ENCODE data around the gene SLC8A3. TPM values are rescaled to one million over a fixed set of nuclear protein-coding genes. Genes with fewer than 3 reads are reported as not detected.

The SLC8A3 gene, protein sequence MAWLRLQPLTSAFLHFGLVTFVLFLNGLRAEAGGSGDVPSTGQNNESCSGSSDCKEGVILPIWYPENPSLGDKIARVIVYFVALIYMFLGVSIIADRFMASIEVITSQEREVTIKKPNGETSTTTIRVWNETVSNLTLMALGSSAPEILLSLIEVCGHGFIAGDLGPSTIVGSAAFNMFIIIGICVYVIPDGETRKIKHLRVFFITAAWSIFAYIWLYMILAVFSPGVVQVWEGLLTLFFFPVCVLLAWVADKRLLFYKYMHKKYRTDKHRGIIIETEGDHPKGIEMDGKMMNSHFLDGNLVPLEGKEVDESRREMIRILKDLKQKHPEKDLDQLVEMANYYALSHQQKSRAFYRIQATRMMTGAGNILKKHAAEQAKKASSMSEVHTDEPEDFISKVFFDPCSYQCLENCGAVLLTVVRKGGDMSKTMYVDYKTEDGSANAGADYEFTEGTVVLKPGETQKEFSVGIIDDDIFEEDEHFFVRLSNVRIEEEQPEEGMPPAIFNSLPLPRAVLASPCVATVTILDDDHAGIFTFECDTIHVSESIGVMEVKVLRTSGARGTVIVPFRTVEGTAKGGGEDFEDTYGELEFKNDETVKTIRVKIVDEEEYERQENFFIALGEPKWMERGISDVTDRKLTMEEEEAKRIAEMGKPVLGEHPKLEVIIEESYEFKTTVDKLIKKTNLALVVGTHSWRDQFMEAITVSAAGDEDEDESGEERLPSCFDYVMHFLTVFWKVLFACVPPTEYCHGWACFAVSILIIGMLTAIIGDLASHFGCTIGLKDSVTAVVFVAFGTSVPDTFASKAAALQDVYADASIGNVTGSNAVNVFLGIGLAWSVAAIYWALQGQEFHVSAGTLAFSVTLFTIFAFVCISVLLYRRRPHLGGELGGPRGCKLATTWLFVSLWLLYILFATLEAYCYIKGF
- 0.14 TPM for polyA plus RNA-seq (2013, experiment 1 of 2)
- 0.10 TPM for polyA plus RNA-seq (2013, experiment 2 of 2)

DNA sequence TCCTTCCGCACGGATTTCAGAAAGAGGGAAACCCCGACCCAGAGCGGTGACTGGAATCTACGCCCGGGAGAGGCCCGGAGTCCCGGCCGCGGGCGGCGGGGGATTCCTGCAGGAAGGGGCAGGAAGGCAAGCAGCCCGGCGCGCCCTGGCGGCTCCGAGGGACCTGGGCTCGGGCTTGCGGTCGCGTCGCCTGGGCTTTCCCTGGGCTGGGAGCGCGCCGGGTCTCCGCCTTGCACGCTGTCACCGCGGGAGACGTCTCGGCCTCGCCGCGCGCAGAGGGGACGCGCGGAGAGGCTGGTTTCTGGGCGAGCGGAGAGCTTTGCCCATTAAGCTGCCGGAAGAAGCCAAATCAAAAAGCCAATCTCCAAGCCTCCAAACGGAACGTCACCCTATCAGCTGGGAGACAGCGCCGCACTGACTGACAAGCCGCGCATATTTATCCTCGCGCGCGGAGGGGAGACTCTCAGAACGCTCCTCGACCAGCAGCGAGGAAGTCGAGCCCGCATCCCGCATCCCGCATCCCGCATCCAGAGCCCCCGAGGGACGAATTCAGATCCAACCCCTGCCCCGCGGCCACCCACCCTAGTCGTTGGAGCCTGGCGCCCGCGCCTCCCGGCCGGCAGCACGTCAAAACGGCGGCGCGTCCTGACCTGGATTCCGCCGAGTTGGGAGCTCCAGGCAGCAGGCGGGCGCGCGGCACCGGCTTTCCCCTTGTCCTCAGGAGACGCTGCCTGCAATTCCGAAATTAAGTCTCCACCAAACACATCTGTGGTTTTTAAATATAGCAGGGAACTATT, at the start of gene SLC8A3:
SLC8A3 (minus strand) TSS at position 293 of the 797 bp plus-strand sequence. CDS start 20,529 bp downstream, outside the sequence.
- Histone ChIP-seq H2BK12ac (ENCODE audit: low read length) (peak within 1 kb of the TSS; percentile 4), H2BK15ac (ENCODE audit: low read length) (peak within 1 kb of the TSS; percentile 80), H2BK5ac (ENCODE audit: low read length) (no peak within 1 kb of the TSS), H3K4me2 (ENCODE audit: insufficient read depth, low read length, poor library complexity, severe bottlenecking) (peak within 1 kb of the TSS; percentile 100), H3K4ac (ENCODE audit: low read length) (no peak within 1 kb of the TSS), H3K27me3 (ENCODE audit: control insufficient read depth in 3 of 3, insufficient read depth in 3 of 3, low read depth in 1 of 3, low read length in 3 of 3) (peaks cover 4 to 63% (median 33%) of the 10 kb centered on the region in 3 experiments), H3K9ac (ENCODE audit: low read depth, low read length, poor library complexity) (peak within 1 kb of the TSS; percentile 82), H3K23ac (ENCODE audit: low read depth, low read length, poor library complexity) (peak within 1 kb of the TSS; percentile 44), H4K91ac (ENCODE audit: low read depth, low read length, poor library complexity) (no peak within 1 kb of the TSS), H3K9me3 (replicated peaks in 1 of 2; ENCODE audit: control insufficient read depth in 2 of 2, insufficient read depth in 1 of 2, low read depth in 1 of 2, low read length in 2 of 2) (no peaks in the 10 kb centered on the region), H3K14ac (ENCODE audit: low read length) (no peak within 1 kb of the TSS), H4K8ac (ENCODE audit: low read depth, low read length) (no peak within 1 kb of the TSS), H2AK5ac (ENCODE audit: low read depth, low read length) (no peak within 1 kb of the TSS), H2BK120ac (ENCODE audit: low read depth, low read length) (peak within 1 kb of the TSS; percentile 16), H3K27ac (replicated peaks; ENCODE audit: low read length) (no peak within 1 kb of the TSS), H3K36me3 (replicated peaks in 1 of 2; ENCODE audit: control insufficient read depth in 2 of 2, insufficient read depth in 2 of 2, low read length in 2 of 2) (no peaks in the 10 kb centered on the region), H3K79me1 (ENCODE audit: low read depth, low read length) (no peaks in the 10 kb centered on the region), H3K18ac (ENCODE audit: low read length) (peak within 1 kb of the TSS; percentile 92), H3K4me1 (ENCODE audit: control insufficient read depth in 2 of 2, insufficient read depth in 1 of 2, low read depth in 1 of 2, low read length in 2 of 2) (peaks cover 2 to 6% of the 10 kb centered on the region in 2 donors), H2AFZ (ENCODE audit: low read length) (peak within 1 kb of the TSS; percentile 96), H3K4me3 (ENCODE audit: low read length in 2 of 2) (peak within 1 kb of the TSS; percentile 62 to 71)
- no CpG with 5 or more reads among the region's 83 CpGs for WGBS, 2 donors (ENCODE audit: extremely low coverage in 2 of 2, insufficient read length in 2 of 2, insufficient replicate concordance in 1 of 2)
- peak; percentile 53 for DNase-seq (ENCODE audit: low spot score)

DNA sequence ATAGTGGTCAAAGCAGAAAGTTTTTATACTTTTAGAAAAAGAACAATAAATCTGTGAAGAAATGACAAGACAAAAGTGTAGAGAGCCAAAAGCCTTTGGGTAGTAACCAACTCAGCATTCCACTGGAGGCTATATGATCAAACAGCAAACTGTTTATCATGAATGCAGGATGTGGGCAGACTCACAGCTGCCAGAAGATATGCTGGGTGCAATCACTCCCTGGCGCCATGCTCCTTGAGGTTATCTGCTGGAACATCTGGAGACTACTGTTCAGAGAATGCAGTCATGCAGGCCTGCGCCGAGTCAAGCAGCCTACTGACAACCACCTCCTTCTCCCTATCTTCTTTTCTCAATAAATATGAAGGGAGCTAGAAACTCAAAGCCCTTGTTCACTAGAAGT, 49.0 kb upstream of the SLC8A3 start:
- Histone ChIP-seq H2BK12ac (ENCODE audit: low read length) (no peak overlapping the region), H3K23ac (ENCODE audit: low read depth, low read length, poor library complexity) (no peak overlapping the region), H3K4me3 (ENCODE audit: low read length in 2 of 2) (no peak overlapping the region), H3K36me3 (replicated peaks in 1 of 2; ENCODE audit: control insufficient read depth in 2 of 2, insufficient read depth in 2 of 2, low read length in 2 of 2) (no peaks in the 10 kb centered on the region), H3K4me2 (ENCODE audit: insufficient read depth, low read length, poor library complexity, severe bottlenecking) (no peak overlapping the region), H3K4me1 (ENCODE audit: control insufficient read depth in 2 of 2, insufficient read depth in 1 of 2, low read depth in 1 of 2, low read length in 2 of 2) (peaks cover 0 to 3% of the 10 kb centered on the region in 2 donors), H2BK5ac (ENCODE audit: low read length) (no peak overlapping the region), H3K27ac (replicated peaks; ENCODE audit: low read length) (no peak overlapping the region), H3K9ac (ENCODE audit: low read depth, low read length, poor library complexity) (no peak overlapping the region), H2BK120ac (ENCODE audit: low read depth, low read length) (no peak overlapping the region), H3K79me1 (ENCODE audit: low read depth, low read length) (no peaks in the 10 kb centered on the region), H4K8ac (ENCODE audit: low read depth, low read length) (no peak overlapping the region), H4K91ac (ENCODE audit: low read depth, low read length, poor library complexity) (no peak overlapping the region), H3K4ac (ENCODE audit: low read length) (no peak overlapping the region), H3K9me3 (replicated peaks in 1 of 2; ENCODE audit: control insufficient read depth in 2 of 2, insufficient read depth in 1 of 2, low read depth in 1 of 2, low read length in 2 of 2) (no peaks in the 10 kb centered on the region), H2BK15ac (ENCODE audit: low read length) (no peak overlapping the region), H3K18ac (ENCODE audit: low read length) (no peak overlapping the region), H3K14ac (ENCODE audit: low read length) (no peak overlapping the region), H2AFZ (ENCODE audit: low read length) (peak overlapping the region; percentile 3), H2AK5ac (ENCODE audit: low read depth, low read length) (no peak overlapping the region), H3K27me3 (ENCODE audit: control insufficient read depth in 3 of 3, insufficient read depth in 3 of 3, low read depth in 1 of 3, low read length in 3 of 3) (no peaks in the 10 kb centered on the region)
- DNase-seq (ENCODE audit: low spot score): no peak
- WGBS, 2 donors (ENCODE audit: extremely low coverage in 2 of 2, insufficient read length in 2 of 2, insufficient replicate concordance in 1 of 2): no CpG with 5 or more reads among the region's 3 CpGs

DNA sequence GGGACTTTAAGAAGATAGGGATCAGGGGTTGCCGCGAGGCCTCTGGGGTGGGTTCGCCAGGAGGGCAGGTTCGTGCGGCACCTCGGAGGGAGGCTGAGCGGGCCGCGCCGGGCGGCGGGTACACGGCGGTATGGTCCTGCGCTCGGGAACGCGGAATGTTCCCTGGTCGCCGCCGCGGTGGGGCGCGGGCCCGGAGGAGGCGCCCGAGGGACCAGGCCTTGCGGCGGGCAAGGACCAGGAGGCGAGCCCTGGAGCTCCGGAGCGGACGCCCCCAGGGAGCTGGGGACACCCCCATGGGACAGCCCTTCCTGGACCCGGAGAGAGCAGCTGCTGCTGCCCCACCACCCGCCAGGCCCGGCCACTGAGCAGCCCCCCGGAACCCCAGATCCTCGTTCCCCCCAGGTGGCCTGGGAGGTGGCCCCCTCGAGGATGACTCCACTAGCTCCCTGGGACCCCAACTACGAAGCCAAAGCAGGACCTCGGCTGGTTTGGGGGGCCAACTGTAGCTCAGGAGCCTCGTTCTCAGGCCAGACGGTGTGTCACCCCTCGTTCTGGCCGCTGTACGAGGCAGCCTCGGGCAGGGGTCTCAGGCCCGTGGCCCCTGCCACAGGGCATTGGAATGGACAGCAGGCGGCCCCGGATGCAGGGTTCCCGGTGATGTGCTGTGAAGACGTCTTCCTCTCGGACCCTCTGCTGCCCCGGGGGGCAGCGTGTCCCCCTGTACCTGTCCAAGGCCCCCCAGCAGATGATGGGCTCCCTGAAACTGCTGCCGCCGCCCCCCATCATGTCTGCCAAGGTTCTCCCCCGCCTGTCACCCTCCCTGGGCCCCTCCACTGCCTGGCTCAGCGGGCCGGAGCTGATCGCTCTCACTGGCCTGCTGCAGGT, 45.6 kb upstream of the SLC8A3 start:
- no peak overlapping the region for H3K4me2 ChIP-seq (ENCODE audit: insufficient read depth, low read length, poor library complexity, severe bottlenecking)
- DNase-seq (ENCODE audit: low spot score): no peak
- no CpG with 5 or more reads among the region's 61 CpGs for WGBS, 2 donors (ENCODE audit: extremely low coverage in 2 of 2, insufficient read length in 2 of 2, insufficient replicate concordance in 1 of 2)
- H2BK120ac ChIP-seq (ENCODE audit: low read depth, low read length): no peak overlapping the region
- H3K79me1 ChIP-seq (ENCODE audit: low read depth, low read length): no peaks in the 10 kb centered on the region
- H3K36me3 ChIP-seq (replicated peaks in 1 of 2; ENCODE audit: control insufficient read depth in 2 of 2, insufficient read depth in 2 of 2, low read length in 2 of 2): no peaks in the 10 kb centered on the region
- H2BK15ac ChIP-seq (ENCODE audit: low read length): peak overlapping the region; percentile 24
- H2AK5ac ChIP-seq (ENCODE audit: low read depth, low read length): peak overlapping the region; percentile 35
- H3K27ac ChIP-seq (replicated peaks; ENCODE audit: low read length): no peak overlapping the region
- H3K27me3 ChIP-seq (ENCODE audit: control insufficient read depth in 3 of 3, insufficient read depth in 3 of 3, low read depth in 1 of 3, low read length in 3 of 3): no peaks in the 10 kb centered on the region
- no peak overlapping the region for H2AFZ ChIP-seq (ENCODE audit: low read length)
- peak overlapping the region; percentile 25 for H3K18ac ChIP-seq (ENCODE audit: low read length)
- no peak overlapping the region for H3K4me3 ChIP-seq (ENCODE audit: low read length in 2 of 2)
- H3K9me3 ChIP-seq (replicated peaks in 1 of 2; ENCODE audit: control insufficient read depth in 2 of 2, insufficient read depth in 1 of 2, low read depth in 1 of 2, low read length in 2 of 2): no peaks in the 10 kb centered on the region
- H2BK5ac ChIP-seq (ENCODE audit: low read length): peak overlapping the region; percentile 39
- no peak overlapping the region for H2BK12ac ChIP-seq (ENCODE audit: low read length)
- H3K4me1 ChIP-seq (ENCODE audit: control insufficient read depth in 2 of 2, insufficient read depth in 1 of 2, low read depth in 1 of 2, low read length in 2 of 2): no peaks in the 10 kb centered on the region
- peak overlapping the region; percentile 15 for H3K9ac ChIP-seq (ENCODE audit: low read depth, low read length, poor library complexity)
- H4K8ac ChIP-seq (ENCODE audit: low read depth, low read length): no peak overlapping the region
- no peak overlapping the region for H3K4ac ChIP-seq (ENCODE audit: low read length)
- peak overlapping the region; percentile 71 for H3K14ac ChIP-seq (ENCODE audit: low read length)
- no peak overlapping the region for H3K23ac ChIP-seq (ENCODE audit: low read depth, low read length, poor library complexity)
- no peak overlapping the region for H4K91ac ChIP-seq (ENCODE audit: low read depth, low read length, poor library complexity)

Measured in neuronal stem cell (in vitro differentiated cells).